H9 (cell line): ENCODE results near the gene MEMO1. TPM values are rescaled to one million over a fixed set of nuclear protein-coding genes. Genes with fewer than 3 reads are reported as not detected.

Experiments used
- DNase-seq: peaks from one replicate; pipeline ENCODE4 v3.0.0-alpha.2; 2017
- H2AFZ ChIP-seq: one replicate; pipeline ENCODE4 v1.6.1; 2013; ENCODE audit warnings: mild to moderate bottlenecking, low read length, control low read depth, moderate library complexity
- H2AK5ac ChIP-seq: 2 replicates; pipeline ENCODE4 v1.6.1; 2013; ENCODE audit warnings: low read length, control low read depth, mixed read lengths; ENCODE audit not compliant: insufficient read length
- H2BK120ac ChIP-seq: one replicate; pipeline ENCODE4 v1.6.1; 2013; ENCODE audit warnings: low read depth, mild to moderate bottlenecking, low read length, control low read depth, inconsistent platforms; ENCODE audit not compliant: poor library complexity, severe bottlenecking
- H2BK12ac ChIP-seq: 2 replicates; pipeline ENCODE4 v1.6.1; 2013; ENCODE audit warnings: low read length, control low read depth, mixed read lengths, low read depth; ENCODE audit not compliant: insufficient read length
- H2BK15ac ChIP-seq: 2 replicates; pipeline ENCODE4 v1.6.1; 2013; ENCODE audit warnings: low read depth, low read length, control low read depth
- H2BK20ac ChIP-seq: one replicate; pipeline ENCODE4 v1.6.1; 2013; ENCODE audit warnings: low read depth, mild to moderate bottlenecking, low read length, control low read depth, inconsistent platforms; ENCODE audit not compliant: poor library complexity, severe bottlenecking
- H2BK5ac ChIP-seq: 2 replicates; pipeline ENCODE4 v1.6.1; 2013; ENCODE audit warnings: low read length, control low read depth, mixed read lengths; ENCODE audit not compliant: insufficient read length
- H3K14ac ChIP-seq: 2 replicates; pipeline ENCODE4 v1.6.1; 2013; ENCODE audit warnings: low read length, control low read depth; ENCODE audit not compliant: insufficient read depth
- H3K18ac ChIP-seq: 2 replicates; pipeline ENCODE4 v1.6.1; 2013; ENCODE audit warnings: low read depth, mild to moderate bottlenecking, mixed read lengths, low read length, control low read depth; ENCODE audit not compliant: insufficient read length
- H3K23ac ChIP-seq: 2 replicates; pipeline ENCODE4 v1.6.1; 2013; ENCODE audit warnings: low read length, control low read depth, mixed read lengths, low read depth; ENCODE audit not compliant: insufficient read length
- H3K23me2 ChIP-seq: 2 replicates; pipeline ENCODE4 v1.6.1; 2013; ENCODE audit warnings: low read depth, mild to moderate bottlenecking, mixed read lengths, low read length, control low read depth; ENCODE audit not compliant: insufficient read length, poor library complexity, severe bottlenecking
- H3K27ac ChIP-seq: 2 replicates; pipeline ENCODE4 v1.5.1; 2013; ENCODE audit warnings: low read length, control low read depth, mixed read lengths, low read depth; ENCODE audit not compliant: insufficient read length
- H3K27me3 ChIP-seq: 2 replicates; pipeline ENCODE4 v1.6.1; 2013; ENCODE audit warnings: low read length, control low read depth, inconsistent platforms; ENCODE audit not compliant: insufficient read depth
- H3K4ac ChIP-seq: 2 replicates; pipeline ENCODE4 v1.6.1; 2013; ENCODE audit warnings: low read depth, mild to moderate bottlenecking, control low read depth, inconsistent platforms, low read length, moderate library complexity
- H3K4me1 ChIP-seq: 2 replicates; pipeline ENCODE4 v1.6.1; 2013; ENCODE audit warnings: low read length, control low read depth, inconsistent platforms; ENCODE audit not compliant: insufficient read depth
- H3K4me2 ChIP-seq: 2 replicates; pipeline ENCODE4 v1.6.1; 2013; ENCODE audit warnings: low read length, control low read depth, mixed read lengths; ENCODE audit not compliant: insufficient read length, insufficient read depth
- H3K56ac ChIP-seq: 2 replicates; pipeline ENCODE4 v1.6.1; 2013; ENCODE audit warnings: low read depth, mild to moderate bottlenecking, mixed read lengths, low read length, control low read depth; ENCODE audit not compliant: insufficient read length
- H3K79me1 ChIP-seq: 2 replicates; pipeline ENCODE4 v1.6.1; 2013; ENCODE audit warnings: low read depth, mild to moderate bottlenecking, moderate library complexity, low read length, control low read depth, inconsistent platforms; ENCODE audit not compliant: insufficient read depth, poor library complexity, severe bottlenecking
- H3K79me2 ChIP-seq: 2 replicates; pipeline ENCODE4 v1.6.1; 2013; ENCODE audit warnings: low read length, control low read depth, inconsistent platforms; ENCODE audit not compliant: insufficient read depth
- H3K9ac ChIP-seq: 2 replicates; pipeline ENCODE4 v1.6.1; 2013; ENCODE audit warnings: low read length, control low read depth, mixed read lengths; ENCODE audit not compliant: insufficient read length; ENCODE audit errors: extremely low read depth
- H3K9me3 ChIP-seq: one replicate; pipeline ENCODE4 v1.6.1; 2013; ENCODE audit warnings: low read depth, low read length, inconsistent platforms; ENCODE audit not compliant: control insufficient read depth
- H3T11ph ChIP-seq: one replicate; pipeline ENCODE4 v1.6.1; 2013; ENCODE audit warnings: mild to moderate bottlenecking, low read length, control low read depth, inconsistent platforms
- H4K20me1 ChIP-seq: one replicate; pipeline ENCODE4 v1.6.1; 2013; ENCODE audit not compliant: control insufficient read depth, insufficient read length, insufficient read depth
- H4K5ac ChIP-seq: 2 replicates; pipeline ENCODE4 v1.6.1; 2013; ENCODE audit warnings: low read depth, mild to moderate bottlenecking, mixed read lengths, low read length, control low read depth; ENCODE audit not compliant: insufficient read length
- H4K8ac ChIP-seq: replicated peaks from 2 replicates; pipeline ENCODE4 v1.6.1; 2013; ENCODE audit warnings: low read length, control low read depth, mixed read lengths, low read depth; ENCODE audit not compliant: insufficient read length
- H4K91ac ChIP-seq: 2 replicates; pipeline ENCODE4 v1.6.1; 2013; ENCODE audit warnings: low read depth, mild to moderate bottlenecking, moderate library complexity, mixed read lengths, low read length, control low read depth; ENCODE audit not compliant: insufficient read length
- H3K27ac Mint-ChIP-seq, 3 experiments: 2 replicates in 2 of 3; 3 replicates in 1 of 3; pipeline ENCODE4 v1.8.0; 2020 to 2021; ENCODE audit warnings: mixed read lengths in 3 of 3, mild to moderate bottlenecking in 1 of 3, moderate library complexity in 1 of 3
- H3K27me3 Mint-ChIP-seq: 2 replicates; pipeline ENCODE4 v1.8.0; 2021; ENCODE audit warnings: low read depth, mild to moderate bottlenecking, moderate library complexity, mixed read lengths
- H3K36me3 Mint-ChIP-seq, 3 experiments: 2 replicates in 2 of 3; 3 replicates in 1 of 3; pipeline ENCODE4 v1.8.0; 2020 to 2021; ENCODE audit warnings: low read depth in 3 of 3, mixed read lengths in 3 of 3; ENCODE audit not compliant: insufficient read depth in 1 of 3
- H3K4me1 Mint-ChIP-seq, 2 experiments: 2 replicates each; pipeline ENCODE4 v1.8.0; 2020; ENCODE audit warnings: mixed read lengths in 2 of 2
- H3K4me3 Mint-ChIP-seq, 2 experiments: 2 replicates in 1 of 2; 3 replicates in 1 of 2; pipeline ENCODE4 v1.8.0; 2020 to 2021; ENCODE audit warnings: mild to moderate bottlenecking in 2 of 2, mixed read lengths in 2 of 2, moderate library complexity in 1 of 2
- H3K9me3 Mint-ChIP-seq, 2 experiments: 2 replicates in 1 of 2; 3 replicates in 1 of 2; pipeline ENCODE4 v1.8.0; 2020; ENCODE audit warnings: mild to moderate bottlenecking in 2 of 2, mixed read lengths in 2 of 2, moderate library complexity in 1 of 2
- WGBS: extraction: QIAGEN DNeasy Blood & Tissue Kit; methylation state at CpG from one replicate; pipeline ENCODE4 v1.1.7; 2013; ENCODE audit warnings: missing lambda C conversion rate, low lambda C conversion rate, mixed read lengths; ENCODE audit not compliant: insufficient read length; ENCODE audit errors: extremely low coverage; 5-methylcytosine and 5-hydroxymethylcytosine counted together
- total RNA-seq: library from RNA; stranded (reverse); gene quantifications from 2 replicates; pipeline ENCODE4 v1.2.1, GENCODE V29; 2021
- TF ChIP-seq, protein P1 (sequence below): fragments of 200-600 bp; sonication (generic); conservative IDR thresholded peaks from 3 replicates; pipeline ENCODE4 v1.8.0; 2021; ENCODE audit warnings: antibody characterized with exemption, mild to moderate bottlenecking

MEMO1 gene
- total RNA-seq, 1 experiment from 2014 or later, result 49.4 TPM

DNA sequence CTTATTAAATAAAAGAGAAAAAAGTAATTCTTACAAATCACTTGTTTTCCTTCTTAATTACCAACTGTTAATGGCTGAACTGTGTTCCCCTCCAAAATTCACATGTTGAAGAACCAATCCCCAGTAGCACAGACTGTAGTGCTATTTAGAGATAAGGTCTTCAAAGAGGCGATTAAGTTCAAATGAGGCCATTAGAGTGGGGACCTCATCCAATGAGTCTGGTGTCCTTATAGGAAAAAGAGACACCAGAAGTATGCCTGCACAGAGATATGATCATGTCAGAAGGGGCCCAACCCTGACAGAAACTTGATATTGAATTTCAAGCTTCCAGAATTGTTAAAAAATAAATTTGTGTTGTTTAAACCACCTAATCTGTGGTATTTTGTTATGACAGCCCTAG lies 89.8 kb downstream of the MEMO1 start:
- no peaks in the 10 kb centered on the region for H3K79me1 ChIP-seq
- no peak overlapping the region for H3K4me2 ChIP-seq
- H4K20me1 ChIP-seq, result no peaks in the 10 kb centered on the region
- no peaks in the 10 kb centered on the region for H3K4me1 ChIP-seq
- H3K79me2 ChIP-seq, result no peaks in the 10 kb centered on the region
- WGBS, result no CpG with 5 or more reads among the region's 1 CpG
- H3K18ac ChIP-seq, result no peak overlapping the region
- no peak overlapping the region for H3T11ph ChIP-seq
- no peak overlapping the region for H2BK20ac ChIP-seq
- no peak overlapping the region for H3K9ac ChIP-seq
- H3K27ac ChIP-seq, result no peak overlapping the region
- H3K9me3 ChIP-seq, result no peaks in the 10 kb centered on the region
- Mint-ChIP-seq H3K9me3 (no peaks in the 10 kb centered on the region), H3K27me3 (no peaks in the 10 kb centered on the region), H3K36me3 (peaks cover 3 to 8% (median 6%) of the 10 kb centered on the region in 3 experiments; a peak in 5 of 7 replicates), H3K4me1 (no peaks in the 10 kb centered on the region), H3K27ac (no peak overlapping the region), H3K4me3 (no peak overlapping the region)
- TF ChIP-seq, protein P1, sequence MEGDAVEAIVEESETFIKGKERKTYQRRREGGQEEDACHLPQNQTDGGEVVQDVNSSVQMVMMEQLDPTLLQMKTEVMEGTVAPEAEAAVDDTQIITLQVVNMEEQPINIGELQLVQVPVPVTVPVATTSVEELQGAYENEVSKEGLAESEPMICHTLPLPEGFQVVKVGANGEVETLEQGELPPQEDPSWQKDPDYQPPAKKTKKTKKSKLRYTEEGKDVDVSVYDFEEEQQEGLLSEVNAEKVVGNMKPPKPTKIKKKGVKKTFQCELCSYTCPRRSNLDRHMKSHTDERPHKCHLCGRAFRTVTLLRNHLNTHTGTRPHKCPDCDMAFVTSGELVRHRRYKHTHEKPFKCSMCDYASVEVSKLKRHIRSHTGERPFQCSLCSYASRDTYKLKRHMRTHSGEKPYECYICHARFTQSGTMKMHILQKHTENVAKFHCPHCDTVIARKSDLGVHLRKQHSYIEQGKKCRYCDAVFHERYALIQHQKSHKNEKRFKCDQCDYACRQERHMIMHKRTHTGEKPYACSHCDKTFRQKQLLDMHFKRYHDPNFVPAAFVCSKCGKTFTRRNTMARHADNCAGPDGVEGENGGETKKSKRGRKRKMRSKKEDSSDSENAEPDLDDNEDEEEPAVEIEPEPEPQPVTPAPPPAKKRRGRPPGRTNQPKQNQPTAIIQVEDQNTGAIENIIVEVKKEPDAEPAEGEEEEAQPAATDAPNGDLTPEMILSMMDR, result no peak
- H3K56ac ChIP-seq, result no peak overlapping the region
- no peak overlapping the region for H4K91ac ChIP-seq
- H2BK120ac ChIP-seq, result no peak overlapping the region
- no peak for DNase-seq
- H2AK5ac ChIP-seq, result no peak overlapping the region
- H3K27me3 ChIP-seq, result no peaks in the 10 kb centered on the region
- H4K8ac ChIP-seq, result no peak overlapping the region
- H3K4ac ChIP-seq, result no peak overlapping the region
- H2BK12ac ChIP-seq, result no peak overlapping the region
- H4K5ac ChIP-seq, result no peak overlapping the region
- H2BK5ac ChIP-seq, result no peak overlapping the region
- H2AFZ ChIP-seq, result no peak overlapping the region
- H3K14ac ChIP-seq, result no peak overlapping the region
- H2BK15ac ChIP-seq, result no peak overlapping the region
- no peaks in the 10 kb centered on the region for H3K23me2 ChIP-seq
- no peak overlapping the region for H3K23ac ChIP-seq
